ENCODE data around the gene SRP68. TPM values are rescaled to one million over a fixed set of nuclear protein-coding genes. Genes with fewer than 3 reads are reported as not detected.

Gene SRP68
- total and polyA plus RNA-seq, 7 experiments from 2014 or later, result 69.6 to 105 (median 91.9) TPM

- POLR2A ChIA-PET, result interaction anchor here (0.5 to 1.1 kb wide), 3 partner anchors 7 to 44 kb away, joined by 3 to 4 read pairs (median 3); partner anchors contain the start of genes ACOX1 and TEN1
- H3K27ac ChIP-seq (ENCODE audit: low read depth, low read length), result no peak overlapping the region
- Mint-ChIP-seq H3K9me3 (peaks cover 0 to 3% (median 0%) of the 10 kb centered on the region in 11 donors), H3K27ac (no peak overlapping the region), H3K4me3 (no peak overlapping the region), H3K36me3 (peaks cover 0 to 4% (median 0%) of the 10 kb centered on the region in 5 donors), H3K27me3 (no peaks in the 10 kb centered on the region), H3K4me1 (peaks cover 0 to 7% (median 4%) of the 10 kb centered on the region in 7 donors)
- no peak for ATAC-seq
- H3K4me3 ChIP-seq (ENCODE audit: low read length), result no peak overlapping the region
- DNase-seq, result no peak
- no peaks in the 10 kb centered on the region for H3K36me3 ChIP-seq (ENCODE audit: control insufficient read depth in 2 of 3, insufficient read depth in 3 of 3, low read length in 3 of 3)
- no peaks in the 10 kb centered on the region for H3K4me1 ChIP-seq (ENCODE audit: control insufficient read depth in 2 of 2, insufficient read depth in 2 of 2, low read length in 2 of 2)
- intact Hi-C loops (cut with micrococcal nuclease), result no loop called here
- no peaks in the 10 kb centered on the region for H3K27me3 ChIP-seq (ENCODE audit: control insufficient read depth in 2 of 2, insufficient read depth in 2 of 2, low read length in 2 of 2)
- H3K9me3 ChIP-seq (ENCODE audit: control insufficient read depth in 2 of 3, low read length in 3 of 3), result no peaks in the 10 kb centered on the region
- CTCF ChIA-PET, result interaction anchor here (0.7 to 3.5 kb wide), 4 partner anchors 8 to 103 kb away, joined by 3 to 12 read pairs (median 6); partner anchors contain the start of gene CDK3
These were observed 63.5 kb downstream of the SRP68 start for GRCh38 chr17:76008630-76009425.

DNA sequence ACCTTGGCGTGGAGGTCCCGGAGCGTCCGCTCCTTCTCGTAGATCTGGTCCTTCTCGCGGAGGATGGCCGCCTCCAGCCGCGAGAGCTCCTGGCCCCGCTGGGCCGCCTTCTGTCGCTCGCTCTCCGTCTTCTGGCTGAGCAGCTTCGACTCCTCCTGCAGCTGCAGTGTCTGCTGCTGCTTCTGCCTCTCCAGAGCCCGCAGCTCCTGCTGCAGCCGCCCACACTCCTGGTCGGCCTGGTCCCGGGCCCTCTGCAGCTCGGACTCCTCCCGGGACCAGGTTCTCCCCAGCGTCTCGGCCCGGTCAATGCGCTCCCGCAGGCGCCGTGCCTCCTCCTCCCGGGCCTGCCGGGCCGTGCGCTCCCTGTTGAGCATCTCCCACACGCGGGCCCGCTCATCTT is 64.1 kb downstream of the SRP68 start:
- ATAC-seq (no peak), DNase-seq (no peak)
- no peak overlapping the region for H3K27ac ChIP-seq (ENCODE audit: low read depth, low read length)
- H3K27me3 ChIP-seq (ENCODE audit: control insufficient read depth in 2 of 2, insufficient read depth in 2 of 2, low read length in 2 of 2), result no peaks in the 10 kb centered on the region
- Mint-ChIP-seq H3K27ac (no peak overlapping the region), H3K4me3 (no peak overlapping the region), H3K9me3 (peaks cover 0 to 3% (median 0%) of the 10 kb centered on the region in 11 donors), H3K4me1 (peaks cover 0 to 7% (median 4%) of the 10 kb centered on the region in 7 donors), H3K27me3 (no peaks in the 10 kb centered on the region), H3K36me3 (peaks cover 0 to 4% (median 0%) of the 10 kb centered on the region in 5 donors)
- H3K9me3 ChIP-seq (ENCODE audit: control insufficient read depth in 2 of 3, low read length in 3 of 3), result no peaks in the 10 kb centered on the region
- POLR2A ChIA-PET, result interaction anchor here (0.5 to 1.1 kb wide), 3 partner anchors 8 to 44 kb away, joined by 3 to 4 read pairs (median 3); partner anchors contain the start of genes ACOX1 and TEN1
- CTCF ChIA-PET, result interaction anchor here (0.7 to 3.5 kb wide), 5 partner anchors 7 to 102 kb away, joined by 3 to 12 read pairs (median 6); partner anchors contain the start of gene CDK3
- H3K4me1 ChIP-seq (ENCODE audit: control insufficient read depth in 2 of 2, insufficient read depth in 2 of 2, low read length in 2 of 2), result no peaks in the 10 kb centered on the region
- intact Hi-C loops (cut with micrococcal nuclease), result no loop called here
- no peak overlapping the region for H3K4me3 ChIP-seq (ENCODE audit: low read length)
- no peaks in the 10 kb centered on the region for H3K36me3 ChIP-seq (ENCODE audit: control insufficient read depth in 2 of 3, insufficient read depth in 3 of 3, low read length in 3 of 3)

GRCh38 chr17:76007850-76008165 is 64.5 kb downstream of the SRP68 start:
- no peaks in the 10 kb centered on the region for H3K36me3 ChIP-seq (ENCODE audit: control insufficient read depth in 2 of 3, insufficient read depth in 3 of 3, low read length in 3 of 3)
- no peak overlapping the region for H3K4me3 Mint-ChIP-seq
- no peaks in the 10 kb centered on the region for H3K4me1 ChIP-seq (ENCODE audit: control insufficient read depth in 2 of 2, insufficient read depth in 2 of 2, low read length in 2 of 2)
- H3K4me1 Mint-ChIP-seq, result peaks cover 0 to 7% (median 4%) of the 10 kb centered on the region in 7 donors
- CTCF ChIA-PET, result interaction anchor here (0.7 to 1.7 kb wide), 3 partner anchors 53 to 102 kb away, joined by 3 to 6 read pairs (median 6); no protein-coding TSS in a partner anchor
- ATAC-seq (no peak), DNase-seq (no peak)
- no peaks in the 10 kb centered on the region for H3K9me3 ChIP-seq (ENCODE audit: control insufficient read depth in 2 of 3, low read length in 3 of 3)
- intact Hi-C loops (cut with micrococcal nuclease), result no loop called here
- no peak overlapping the region for H3K4me3 ChIP-seq (ENCODE audit: low read length)
- no peak overlapping the region for H3K27ac Mint-ChIP-seq
- H3K27ac ChIP-seq (ENCODE audit: low read depth, low read length), result no peak overlapping the region
- no peaks in the 10 kb centered on the region for H3K27me3 ChIP-seq (ENCODE audit: control insufficient read depth in 2 of 2, insufficient read depth in 2 of 2, low read length in 2 of 2)
- no peaks in the 10 kb centered on the region for H3K27me3 Mint-ChIP-seq
- H3K36me3 Mint-ChIP-seq, result peaks cover 0 to 4% (median 0%) of the 10 kb centered on the region in 5 donors
- H3K9me3 Mint-ChIP-seq, result peaks cover 0 to 3% (median 0%) of the 10 kb centered on the region in 11 donors
- POLR2A ChIA-PET, result interaction anchor here (1.1 kb wide), 1 partner anchor 8 kb away, joined by 4 read pairs; no protein-coding TSS in a partner anchor

GRCh38 chr17:76007131-76007849 is 65.0 kb downstream of the SRP68 start:
- Histone ChIP-seq H3K4me1 (ENCODE audit: control insufficient read depth in 2 of 2, insufficient read depth in 2 of 2, low read length in 2 of 2) (no peaks in the 10 kb centered on the region), H3K27me3 (ENCODE audit: control insufficient read depth in 2 of 2, insufficient read depth in 2 of 2, low read length in 2 of 2) (no peaks in the 10 kb centered on the region), H3K9me3 (ENCODE audit: control insufficient read depth in 2 of 3, low read length in 3 of 3) (no peaks in the 10 kb centered on the region), H3K36me3 (ENCODE audit: control insufficient read depth in 2 of 3, insufficient read depth in 3 of 3, low read length in 3 of 3) (no peaks in the 10 kb centered on the region), H3K4me3 (ENCODE audit: low read length) (no peak overlapping the region), H3K27ac (ENCODE audit: low read depth, low read length) (no peak overlapping the region)
- POLR2A ChIA-PET, result interaction anchor here (1.1 kb wide), 1 partner anchor 9 kb away, joined by 4 read pairs; no protein-coding TSS in a partner anchor
- Mint-ChIP-seq H3K4me1 (peaks cover 0 to 7% (median 4%) of the 10 kb centered on the region in 7 donors), H3K9me3 (peaks cover 0 to 3% (median 0%) of the 10 kb centered on the region in 11 donors), H3K27ac (no peak overlapping the region), H3K36me3 (peaks cover 0 to 4% (median 0%) of the 10 kb centered on the region in 5 donors), H3K27me3 (no peaks in the 10 kb centered on the region), H3K4me3 (no peak overlapping the region)
- ATAC-seq (no peak), DNase-seq (no peak)
- intact Hi-C loops (cut with micrococcal nuclease), result no loop called here
- CTCF ChIA-PET, result interaction anchor here (0.7 to 1.7 kb wide), 3 partner anchors 53 to 101 kb away, joined by 3 to 6 read pairs (median 6); no protein-coding TSS in a partner anchor

GRCh38 chr17:76005263-76006149 is 66.8 kb downstream of the SRP68 start:
- Mint-ChIP-seq H3K9me3 (peaks cover 0 to 3% (median 0%) of the 10 kb centered on the region in 11 donors), H3K4me3 (no peak overlapping the region), H3K4me1 (peaks cover 0 to 7% (median 4%) of the 10 kb centered on the region in 7 donors), H3K27ac (peak overlapping the region in 3 of 9 donors; percentile 47 to 65 (median 55)), H3K27me3 (no peaks in the 10 kb centered on the region), H3K36me3 (peaks cover 0 to 4% (median 0%) of the 10 kb centered on the region in 5 donors)
- ChIA-PET CTCF (interaction anchor here (0.6 to 3.4 kb wide), 21 partner anchors 8 to 1955 kb away, joined by 3 to 33 read pairs (median 4); partner anchors contain the start of gene MRPL38), POLR2A (interaction anchor here (0.6 to 1.8 kb wide), 7 partner anchors 25 to 211 kb away, joined by 3 to 10 read pairs (median 4); partner anchors contain the start of genes MRPL38 and WBP2)
- no peak overlapping the region for H3K4me3 ChIP-seq (ENCODE audit: low read length)
- intact Hi-C loops (cut with micrococcal nuclease), result loop anchor here (1.0 to 2.0 kb wide), 4 partner anchors 26 to 253 kb away; partner anchors contain the start of genes ACOX1 (in 1 of the 2), TEN1 (in 1 of the 2) and WBP2 (in 1 of the 2)
- H3K4me1 ChIP-seq (ENCODE audit: control insufficient read depth in 2 of 2, insufficient read depth in 2 of 2, low read length in 2 of 2), result no peaks in the 10 kb centered on the region
- no peaks in the 10 kb centered on the region for H3K36me3 ChIP-seq (ENCODE audit: control insufficient read depth in 2 of 3, insufficient read depth in 3 of 3, low read length in 3 of 3)
- H3K9me3 ChIP-seq (ENCODE audit: control insufficient read depth in 2 of 3, low read length in 3 of 3), result no peaks in the 10 kb centered on the region
- DNase-seq, result peak; percentile 57 to 87 (median 73)
- H3K27me3 ChIP-seq (ENCODE audit: control insufficient read depth in 2 of 2, insufficient read depth in 2 of 2, low read length in 2 of 2), result no peaks in the 10 kb centered on the region
- H3K27ac ChIP-seq (ENCODE audit: low read depth, low read length), result no peak overlapping the region
- peak; percentile 77 for ATAC-seq

Measured in naive thymus-derived CD4-positive, alpha-beta T cell (primary cell).